CD4-positive, alpha-beta T cell treated with Interleukin-12 subunit alpha and Interleukin-12 subunit beta, for 1 hour (primary cell): ENCODE measurements around the gene PTPN6.
A peak's percentile ranks its signal among the peaks of the same experiment; 100 is the strongest.

Experiments
- DNase-seq: peaks from one replicate; pipeline ENCODE4 v3.0.0-alpha.2; 2020

The PTPN6 gene

DNA sequence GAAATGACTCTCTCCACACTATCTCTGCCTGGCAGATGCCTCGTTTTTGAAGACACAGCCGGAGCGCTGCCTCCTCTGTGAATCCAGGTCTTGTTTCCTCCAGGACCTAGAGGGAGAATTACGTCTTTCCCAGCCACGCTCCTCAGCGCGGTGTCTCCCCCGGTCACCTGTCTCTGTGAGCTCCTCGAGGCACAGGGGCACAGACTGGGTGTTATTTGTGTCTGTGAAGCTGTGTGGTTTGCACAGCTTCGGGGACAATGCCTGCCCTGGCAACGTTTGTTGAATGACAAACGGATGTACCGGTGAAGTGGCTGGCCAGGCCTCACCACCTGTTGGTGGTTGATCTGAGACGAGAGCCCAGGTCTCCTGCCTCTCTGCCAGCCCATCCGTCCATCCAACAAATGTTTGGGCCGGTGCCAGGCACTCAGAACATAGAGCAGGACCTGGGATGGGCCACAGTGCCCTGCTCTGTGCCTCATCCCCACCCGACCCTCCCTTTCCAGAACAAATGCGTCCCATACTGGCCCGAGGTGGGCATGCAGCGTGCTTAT, 6.1 kb downstream of the PTPN6 start:
- DNase-seq: peak; percentile 68

DNA sequence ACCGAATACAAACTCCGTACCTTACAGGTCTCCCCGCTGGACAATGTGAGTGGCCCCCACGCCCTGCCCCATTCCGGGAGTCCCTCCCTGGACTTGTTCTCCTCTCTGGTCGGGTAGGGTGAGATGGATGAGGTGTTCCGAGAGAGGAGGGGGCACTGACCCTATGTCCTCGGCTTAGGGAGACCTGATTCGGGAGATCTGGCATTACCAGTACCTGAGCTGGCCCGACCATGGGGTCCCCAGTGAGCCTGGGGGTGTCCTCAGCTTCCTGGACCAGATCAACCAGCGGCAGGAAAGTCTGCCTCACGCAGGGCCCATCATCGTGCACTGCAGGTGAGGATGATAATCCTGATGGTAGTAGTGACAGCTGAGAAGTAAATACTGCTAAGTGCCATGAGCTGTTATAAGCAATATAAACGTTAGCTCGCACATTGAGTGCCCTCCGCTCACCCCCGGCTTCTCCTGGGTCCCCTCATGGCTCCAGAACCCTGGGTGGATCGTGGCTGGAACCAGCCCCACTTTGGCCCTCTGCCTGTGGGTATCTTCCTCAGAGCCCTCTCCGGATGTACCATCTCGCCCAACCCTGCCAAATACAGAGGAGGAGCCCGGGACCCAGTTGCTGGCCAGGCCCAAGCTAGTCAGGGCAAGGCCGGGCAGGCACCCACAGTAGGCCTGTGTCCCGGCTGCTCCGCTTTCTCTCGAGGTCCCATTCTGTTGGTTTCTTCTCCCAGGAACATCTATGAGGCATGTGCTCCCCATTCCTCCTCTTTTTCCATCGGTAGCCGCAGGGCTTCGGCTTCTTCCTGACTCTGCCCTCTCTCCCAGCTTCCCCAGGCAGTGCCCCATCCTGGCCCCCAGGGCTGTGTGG, 6.8 kb downstream of the PTPN6 start:
- DNase-seq: peak; percentile 21

GRCh38 chr12:6958609-6959057, 7.5 kb downstream of the PTPN6 start:
- no peak for DNase-seq

GRCh38 chr12:6959058-6959804, 8.1 kb downstream of the PTPN6 start:
- DNase-seq: peak; percentile 90

- no peak for DNase-seq
These were observed 8.8 kb downstream of the PTPN6 start for GRCh38 chr12:6959805-6960592.

DNA sequence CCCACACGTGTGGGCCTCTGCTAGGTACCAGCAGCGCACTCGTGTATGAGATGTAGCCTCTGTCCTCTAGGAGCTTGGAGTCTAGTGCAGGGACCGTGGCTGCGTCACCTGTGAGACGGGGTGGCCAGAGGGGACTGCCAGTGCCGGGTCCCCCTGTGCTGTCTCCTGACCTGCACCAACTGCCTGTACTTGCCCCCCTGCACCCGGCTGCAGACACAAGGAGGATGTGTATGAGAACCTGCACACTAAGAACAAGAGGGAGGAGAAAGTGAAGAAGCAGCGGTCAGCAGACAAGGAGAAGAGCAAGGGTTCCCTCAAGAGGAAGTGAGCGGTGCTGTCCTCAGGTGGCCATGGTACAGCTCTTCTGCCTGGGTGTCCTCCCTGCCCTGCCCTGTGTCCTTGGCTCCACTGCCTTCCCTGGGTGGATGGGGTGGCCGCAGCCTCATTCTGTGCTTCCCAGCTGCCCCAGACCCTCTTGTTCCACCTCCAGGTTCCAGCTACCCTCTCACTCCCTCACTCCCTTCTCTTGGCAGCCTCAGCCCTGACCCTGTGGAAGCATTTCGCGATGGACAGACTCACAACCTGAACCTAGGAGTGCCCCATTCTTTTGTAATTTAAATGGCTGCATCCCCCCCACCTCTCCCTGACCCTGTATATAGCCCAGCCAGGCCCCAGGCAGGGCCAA, 9.6 kb downstream of the PTPN6 start:
- peak; percentile 56 for DNase-seq

DNA sequence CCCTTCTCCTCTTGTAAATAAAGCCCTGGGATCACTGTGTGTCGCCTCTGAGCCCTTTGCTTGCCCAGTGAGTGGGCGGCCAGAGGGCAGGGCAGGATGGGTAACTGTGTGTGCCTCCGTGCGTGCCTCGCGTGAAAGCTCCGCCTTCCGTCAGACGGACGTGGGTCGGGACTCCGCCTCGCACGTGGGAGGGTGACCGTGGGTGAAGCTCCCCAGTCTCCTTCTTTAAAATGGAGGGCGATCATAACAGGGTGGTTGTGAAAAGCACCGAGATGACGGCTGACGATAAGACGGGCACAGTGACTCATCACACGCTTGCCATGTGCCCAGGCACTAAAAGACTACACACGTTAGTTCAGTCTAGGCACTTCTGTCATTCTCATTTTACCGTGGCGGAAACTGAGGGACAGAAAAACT, 10.1 kb downstream of the PTPN6 start:
- peak; percentile 94 for DNase-seq

GRCh38 chr12:6961695-6962284, 10.6 kb downstream of the PTPN6 start:
- DNase-seq: no peak

DNA sequence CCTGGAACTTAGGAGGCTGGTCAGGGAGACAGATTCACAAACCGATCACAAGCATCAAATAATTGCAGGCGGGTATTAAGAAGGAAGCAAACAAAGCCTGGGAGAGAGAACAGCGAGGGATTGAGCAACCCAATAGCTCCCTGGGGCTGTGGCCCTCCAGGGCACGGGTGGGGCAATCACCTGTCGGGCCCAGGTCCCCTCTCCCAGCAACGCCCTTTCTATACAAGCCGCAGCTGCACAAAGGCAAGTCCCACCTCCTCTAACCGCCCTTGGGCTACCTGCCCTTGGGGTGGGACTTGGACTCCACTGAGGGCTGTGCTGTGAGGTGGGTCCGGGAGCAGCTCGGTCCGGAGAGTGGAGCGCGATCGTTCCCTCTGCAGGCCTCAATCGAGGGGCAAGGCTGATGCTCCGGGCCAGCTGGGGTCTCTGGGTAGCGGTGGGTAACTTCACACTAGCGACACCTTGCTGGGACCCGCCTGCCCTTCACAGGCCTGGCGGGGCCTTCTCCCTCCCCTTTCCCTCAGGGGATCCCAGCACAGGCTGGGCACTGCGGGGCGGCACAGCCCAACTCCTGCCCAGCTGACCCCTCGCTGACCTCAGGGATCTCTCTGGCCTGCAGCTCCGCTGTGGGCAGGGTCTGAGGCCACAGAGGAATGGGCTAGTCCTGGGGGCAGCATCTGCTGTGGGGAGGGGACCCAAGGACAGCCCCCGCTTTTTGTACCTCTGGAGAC, 11.3 kb downstream of the PTPN6 start:
- DNase-seq: no peak

DNA sequence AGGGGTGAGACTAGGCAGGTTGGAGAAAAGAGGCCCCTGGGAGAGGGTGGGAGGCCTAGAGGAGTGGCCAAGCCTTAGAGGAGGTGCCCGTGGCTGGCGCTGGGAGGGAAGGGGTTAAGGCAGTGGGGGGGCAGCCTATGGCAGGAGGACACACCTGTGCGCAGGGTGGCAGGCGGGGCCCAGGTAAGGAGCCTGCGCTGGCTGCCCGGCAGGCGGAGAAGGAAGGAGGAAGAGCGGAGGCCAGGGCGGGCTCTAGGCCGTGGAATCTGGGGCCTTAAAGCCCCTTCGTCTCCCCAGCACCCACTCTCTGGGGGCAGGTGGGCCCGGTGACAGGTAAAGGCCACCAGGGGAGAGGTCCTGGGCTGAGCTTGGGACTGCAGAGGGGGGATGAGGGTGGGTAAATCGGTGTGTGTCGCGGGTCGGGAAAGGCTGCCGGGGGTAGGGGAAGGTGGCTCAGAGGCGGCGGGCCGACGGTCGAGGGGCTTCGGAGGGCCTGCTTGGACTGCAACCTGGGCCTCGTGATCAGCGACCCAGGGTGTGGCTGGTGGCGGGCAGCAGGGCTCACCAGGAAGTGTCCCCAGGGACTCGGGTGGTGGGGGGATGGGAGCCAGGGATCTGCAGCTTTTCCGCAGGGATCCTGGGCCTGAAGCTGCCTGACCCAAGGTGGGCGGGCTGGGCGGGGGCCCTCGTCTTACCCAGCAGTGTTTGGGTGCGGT, 12.0 kb downstream of the PTPN6 start:
- no peak for DNase-seq

DNA sequence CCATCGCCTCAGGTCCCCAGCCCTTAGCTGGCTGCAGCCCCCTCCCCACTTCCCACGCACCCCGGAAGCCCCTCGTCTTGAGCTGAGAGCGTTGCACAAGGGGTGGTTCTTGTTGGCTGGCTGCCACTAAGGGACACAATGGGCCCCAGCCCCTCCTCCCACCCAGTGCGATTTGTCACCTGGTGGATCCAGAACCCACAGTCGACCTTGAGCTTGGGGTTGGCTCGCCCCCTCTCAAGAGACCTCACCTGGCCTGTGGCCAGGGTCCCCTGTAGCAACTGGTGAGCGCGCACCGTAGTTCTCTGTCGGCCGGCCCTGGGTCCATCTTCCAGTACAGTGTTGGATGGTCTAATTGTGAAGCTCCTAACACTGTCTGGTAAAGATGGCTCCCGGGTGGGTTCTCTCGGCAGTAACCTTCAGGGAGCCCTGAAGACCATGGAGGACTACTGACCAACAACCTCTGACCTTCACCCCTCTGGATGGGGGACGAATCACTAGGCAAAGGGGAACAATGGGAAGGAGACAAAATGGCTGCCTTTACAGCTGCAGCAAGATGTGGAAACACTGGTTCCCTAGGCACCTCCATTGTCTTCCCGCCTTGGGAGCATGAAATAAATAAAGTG, 12.7 kb downstream of the PTPN6 start:
- DNase-seq: no peak

GRCh38 chr12:6964605-6965025, 13.5 kb downstream of the PTPN6 start:
- no peak for DNase-seq

GRCh38 chr12:6965026-6965661, 14.0 kb downstream of the PTPN6 start:
- DNase-seq: peak; percentile 93

- DNase-seq: no peak
These were observed 14.6 kb downstream of the PTPN6 start for GRCh38 chr12:6965714-6966113.

- no peak for DNase-seq
These were observed 15.2 kb downstream of the PTPN6 start for GRCh38 chr12:6966351-6966750.

DNA sequence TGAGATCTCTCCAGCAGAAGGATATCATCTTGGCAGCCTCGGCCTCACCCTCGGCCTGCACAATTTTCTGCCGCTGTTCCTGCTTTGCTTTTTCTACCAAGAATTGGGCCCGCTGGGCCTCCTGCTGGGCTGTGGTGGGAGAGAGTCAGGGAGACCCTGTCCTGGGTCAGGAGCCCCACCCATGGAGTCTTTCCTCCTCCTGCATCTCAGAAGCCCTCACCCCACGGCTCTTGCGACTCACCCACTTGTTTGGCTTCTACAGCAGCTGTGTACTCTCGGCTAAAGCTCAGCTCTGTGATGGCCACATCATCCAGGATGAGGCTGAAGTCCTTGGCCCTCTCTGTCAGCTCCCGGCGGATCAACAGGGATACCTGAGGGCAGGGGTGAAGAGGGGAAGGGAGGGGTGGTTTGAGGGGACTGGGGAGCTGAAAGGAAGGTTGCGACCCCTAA, 16.5 kb downstream of the PTPN6 start:
- no peak for DNase-seq

- no peak for DNase-seq
These were observed 17.3 kb downstream of the PTPN6 start for GRCh38 chr12:6968426-6968825.

DNA sequence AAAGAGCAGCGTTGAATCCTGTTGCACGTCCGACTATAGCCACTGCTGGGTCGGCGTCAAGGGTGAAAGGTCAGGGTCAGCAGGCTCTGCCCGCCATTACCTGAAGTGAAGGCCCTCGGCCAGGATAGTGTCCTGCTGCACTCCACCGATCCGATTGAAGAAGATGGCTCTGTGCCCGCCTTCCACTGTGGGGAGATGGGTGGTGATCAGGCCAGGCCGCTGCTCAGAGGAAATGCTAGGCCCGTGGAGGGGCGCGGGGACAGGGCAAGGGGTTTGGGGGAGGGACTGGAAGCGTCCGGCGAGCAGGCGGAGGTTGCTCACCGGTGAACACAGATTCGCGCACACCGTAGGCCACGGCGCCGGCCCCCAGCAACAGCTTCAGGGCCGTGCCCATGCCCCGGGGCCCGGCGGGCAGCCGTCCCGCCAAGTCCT, 19.0 kb downstream of the PTPN6 start:
- DNase-seq: no peak

- DNase-seq: no peak
These were observed 23.0 kb downstream of the PTPN6 start for GRCh38 chr12:6974180-6974579.
